HCT116 (cell line): Measurements from ENCODE around the gene CDK16. TPM values are rescaled to one million over a fixed set of nuclear protein-coding genes. Genes with fewer than 3 reads are reported as not detected.

Experiments
- ATAC-seq: fragments of 200-7000 bp; cut with Tn5 transposase; 2 replicates; pipeline ENCODE4 v1.9.1; 2020; ENCODE audit warnings: mild to moderate bottlenecking, moderate library complexity
- BruUV-seq: library from RNA; stranded (reverse); fragments of 400-500 nt; replicated peaks from 2 replicates; lab custom pipeline; 2021; lab: Mats Ljungman, UMichigan
- CTCF ChIA-PET: fragments of 300-600 bp; sonication (Branson Sonifier 250); formaldehyde crosslinking; loops from one replicate; lab custom pipeline; 2021; ENCODE audit warnings: antibody characterized with exemption; lab: Charles Lee
- POLR2A ChIA-PET: fragments of 300-600, 350-600 bp; sonication (Branson Sonifier 250); formaldehyde crosslinking; loops from one replicate; lab custom pipeline; 2021; ENCODE audit warnings: antibody characterized with exemption; lab: Charles Lee
- RAD21 ChIA-PET, 2 experiments: fragments of 300-600 bp; sonication (Branson Sonifier 250); formaldehyde crosslinking; loops; one replicate each; lab custom pipeline; 2023; ENCODE audit warnings: low total read pairs in 2 of 2; ENCODE audit not compliant: uncharacterized antibody in 2 of 2, unreplicated experiment in 2 of 2, low non-redundant PET in 1 of 2; lab: Charles Lee
- DNase-seq: peaks from one replicate; pipeline ENCODE4 v3.0.0-alpha.2; 2010; ENCODE audit warnings: low read depth, low spot score
- H2AFZ ChIP-seq: fragments of 200-600 bp; shearing (Covaris generic), sonication (generic); 2 replicates; pipeline ENCODE4 v1.6.1; 2017; ENCODE audit warnings: low read depth, mixed run types, mixed read lengths, antibody characterized with exemption, low read length; ENCODE audit not compliant: poor library complexity, severe bottlenecking
- H3K27ac ChIP-seq: 2 replicates; pipeline ENCODE4 v1.5.1; 2012; ENCODE audit warnings: low read depth, low read length
- H3K27me3 ChIP-seq: fragments of 200-600 bp; sonication (generic); 2 replicates; pipeline ENCODE4 v1.6.1; 2016; ENCODE audit warnings: mixed run types, low read length, mixed read lengths; ENCODE audit not compliant: insufficient read depth
- H3K36me3 ChIP-seq, 2 experiments: fragments of 200-500 bp in 1 of 2; fragments of 200-600 bp in 1 of 2; sonication (Bioruptor generic) in 1 of 2; sonication (generic) in 1 of 2; 2 replicates each; pipeline versions ENCODE4 v1.5.1 to v1.6.1; 2014 to 2016; ENCODE audit warnings: low read length in 2 of 2, inconsistent platforms in 1 of 2, mixed read lengths in 1 of 2, mixed run types in 1 of 2; ENCODE audit not compliant: insufficient read depth in 2 of 2, control insufficient read depth in 1 of 2
- H3K4me1 ChIP-seq, 2 experiments: fragments of 200-600 bp in 1 of 2; sonication (generic) in 1 of 2; 2 replicates each; pipeline versions ENCODE4 v1.5.1 to v1.6.1; 2012 to 2017; ENCODE audit warnings: low read length in 2 of 2, inconsistent platforms in 1 of 2, mild to moderate bottlenecking in 1 of 2, mixed read lengths in 1 of 2, mixed run types in 1 of 2, moderate library complexity in 1 of 2; ENCODE audit not compliant: insufficient read depth in 2 of 2, control insufficient read depth in 1 of 2
- H3K4me2 ChIP-seq: fragments of 200-600 bp; sonication (generic); 2 replicates; pipeline ENCODE4 v1.6.1; 2017; ENCODE audit warnings: mixed run types, low read length, mixed read lengths
- H3K4me3 ChIP-seq, 2 experiments: fragments of 200-600 bp in 1 of 2; sonication (generic) in 1 of 2; replicated peaks in 1 of 2; 2 replicates each; pipeline ENCODE4 v1.5.1; 2011 to 2016; ENCODE audit warnings: low read length in 2 of 2, control low read depth in 1 of 2, low read depth in 1 of 2, mild to moderate bottlenecking in 1 of 2, mixed read lengths in 1 of 2, mixed run types in 1 of 2
- H3K79me2 ChIP-seq: fragments of 200-600 bp; sonication (generic); 2 replicates; pipeline ENCODE4 v1.6.1; 2017; ENCODE audit warnings: mild to moderate bottlenecking, mixed run types, low read length, moderate library complexity, mixed read lengths; ENCODE audit not compliant: insufficient read depth
- H3K9ac ChIP-seq: fragments of 200-600 bp; sonication (generic); 2 replicates; pipeline ENCODE4 v1.6.1; 2016; ENCODE audit warnings: low read length, mixed read lengths
- H3K9me2 ChIP-seq: fragments of 200-600 bp; sonication (generic), shearing (Covaris generic); 2 replicates; pipeline ENCODE4 v1.6.1; 2017; ENCODE audit warnings: mixed run types, mild to moderate bottlenecking, moderate library complexity; ENCODE audit not compliant: insufficient read depth
- H3K9me3 ChIP-seq, 2 experiments: fragments of 200-500 bp in 1 of 2; fragments of 200-600 bp in 1 of 2; sonication (Bioruptor generic) in 1 of 2; sonication (generic) in 1 of 2; 2 replicates each; pipeline ENCODE4 v1.6.1; 2014 to 2017; ENCODE audit warnings: low read length in 2 of 2, mixed read lengths in 2 of 2, inconsistent platforms in 1 of 2, low read depth in 1 of 2, mild to moderate bottlenecking in 1 of 2, mixed run types in 1 of 2, moderate library complexity in 1 of 2; ENCODE audit not compliant: control insufficient read depth in 1 of 2, insufficient read depth in 1 of 2
- H4K20me1 ChIP-seq: fragments of 200-600 bp; sonication (generic), shearing (Covaris generic); 2 replicates; pipeline ENCODE4 v1.6.1; 2017; ENCODE audit warnings: mixed run types, mild to moderate bottlenecking, moderate library complexity; ENCODE audit not compliant: insufficient read depth
- CEBPB ChIP-seq: IDR thresholded peaks from 2 replicates; pipeline ENCODE4 v1.6.1; 2012; ENCODE audit warnings: low read depth
- CTCF ChIP-seq, 3 experiments: fragments of 200-600 bp in 1 of 3; sonication (generic) in 1 of 3; IDR thresholded peaks in 2 of 3; conservative IDR thresholded peaks in 1 of 3; 2 replicates each; pipeline ENCODE4 v1.5.1; 2012 to 2017; ENCODE audit warnings: low read depth in 2 of 3, low read length in 2 of 3, antibody characterized with exemption in 1 of 3, borderline replicate concordance in 1 of 3, control low read depth in 1 of 3, mild to moderate bottlenecking in 1 of 3, mixed read lengths in 1 of 3, mixed run types in 1 of 3, moderate library complexity in 1 of 3; ENCODE audit not compliant: insufficient read depth in 1 of 3
- EGR1 ChIP-seq: IDR thresholded peaks from 2 replicates; pipeline ENCODE4 v1.6.1; 2012; ENCODE audit warnings: low read depth
- ELF1 ChIP-seq: IDR thresholded peaks from 2 replicates; pipeline ENCODE4 v1.6.1; 2012; ENCODE audit warnings: low read depth, borderline replicate concordance
- EZH2 ChIP-seq: fragments of 200-600 bp; sonication (generic); IDR thresholded peaks from 2 replicates; pipeline ENCODE4 v1.6.1; 2017; ENCODE audit warnings: antibody characterized with exemption, mixed run types
- FOSL1 ChIP-seq: IDR thresholded peaks from 2 replicates; pipeline ENCODE4 v1.6.1; 2012; ENCODE audit warnings: low read depth
- JUND ChIP-seq: IDR thresholded peaks from 2 replicates; pipeline ENCODE4 v1.6.1; 2012
- MAX ChIP-seq: IDR thresholded peaks from 2 replicates; pipeline ENCODE4 v1.6.1; 2012
- POLR2A ChIP-seq: IDR thresholded peaks from 2 replicates; pipeline ENCODE4 v1.7.0; 2011; ENCODE audit warnings: borderline replicate concordance; ENCODE audit not compliant: insufficient read depth, insufficient read length; ENCODE audit errors: extremely low read depth
- SIN3A ChIP-seq: IDR thresholded peaks from 2 replicates; pipeline ENCODE4 v1.6.1; 2012; ENCODE audit warnings: low read depth
- SP1 ChIP-seq: IDR thresholded peaks from 2 replicates; pipeline ENCODE4 v1.6.1; 2012; ENCODE audit warnings: low read depth
- SRF ChIP-seq: IDR thresholded peaks from 2 replicates; pipeline ENCODE4 v1.6.1; 2012; ENCODE audit warnings: low read depth
- TCF7L2 ChIP-seq: IDR thresholded peaks from 2 replicates; pipeline ENCODE4 v1.7.0; 2011; ENCODE audit warnings: borderline replicate concordance, inconsistent platforms; ENCODE audit not compliant: insufficient read depth, insufficient read length; ENCODE audit errors: extremely low read depth
- YY1 ChIP-seq: IDR thresholded peaks from 2 replicates; pipeline ENCODE4 v1.6.1; 2011; ENCODE audit warnings: low read length, low read depth, moderate library complexity, mild to moderate bottlenecking; ENCODE audit not compliant: insufficient replicate concordance; ENCODE audit errors: extremely low read depth
- ZBTB33 ChIP-seq: IDR thresholded peaks from 2 replicates; pipeline ENCODE4 v1.6.1; 2011; ENCODE audit warnings: mild to moderate bottlenecking, low read length, moderate library complexity; ENCODE audit not compliant: insufficient replicate concordance; ENCODE audit errors: extremely low read depth
- ZFX ChIP-seq: fragments of 450-650 bp; IDR thresholded peaks from 2 replicates; pipeline ENCODE4 v1.6.1; 2017
- intact Hi-C: fragments of 100-400 bp; cut with micrococcal nuclease; formaldehyde crosslinking; loops from 2 replicates; pipeline ENCODE4 v1.10.0; 2022
- total RNA-seq: library from RNA; stranded (reverse); gene quantifications from one replicate; pipeline ENCODE4 v1.2.1, GENCODE V29; 2021; ENCODE audit not compliant: unreplicated experiment
- TF ChIP-seq, protein P1 (sequence below): IDR thresholded peaks from 2 replicates; pipeline ENCODE4 v1.6.1; 2012

Gene CDK16
- total RNA-seq, 1 experiment from 2014 or later: 131 TPM

- Histone ChIP-seq H3K36me3 (peaks cover 14 to 23% of the 10 kb centered on the region in 2 experiments), H3K4me1 (peaks cover 2 to 9% of the 10 kb centered on the region in 2 experiments; a peak in 1 of 4 replicates), H3K9me2 (no peaks in the 10 kb centered on the region), H3K4me3 (no peak overlapping the region), H3K4me2 (no peak overlapping the region), H3K9me3 (no peaks in the 10 kb centered on the region), H3K9ac (no peak overlapping the region), H2AFZ (no peak overlapping the region)
- no peak for DNase-seq
- TF ChIP-seq EGR1 (no peak), SIN3A (no peak), MAX (no peak), SP1 (no peak), ZBTB33 (no peak), CTCF (IDR thresholded peaks at IDR 0.05 in 2 of 3, conservative IDR thresholded peaks at IDR 0.05 in 1 of 3; ENCODE audit: borderline replicate concordance in 1 of 3, insufficient read depth in 1 of 3, low read depth in 2 of 3, low read length in 2 of 3) (no peak), JUND (no peak), YY1 (no peak), EZH2 (no peak), CEBPB (no peak), POLR2A (no peak), ELF1 (no peak), SRF (no peak), ZFX (no peak), FOSL1 (no peak), TCF7L2 (no peak)
- TF ChIP-seq, protein P1, sequence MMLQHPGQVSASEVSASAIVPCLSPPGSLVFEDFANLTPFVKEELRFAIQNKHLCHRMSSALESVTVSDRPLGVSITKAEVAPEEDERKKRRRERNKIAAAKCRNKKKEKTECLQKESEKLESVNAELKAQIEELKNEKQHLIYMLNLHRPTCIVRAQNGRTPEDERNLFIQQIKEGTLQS: no peak
- TF ChIP-seq, all 23 proteins: peak for 0
- Histone ChIP-seq H3K27me3 (no peaks in the 10 kb centered on the region), H3K27ac (no peak overlapping the region), H4K20me1 (no peaks in the 10 kb centered on the region), H3K79me2 (peaks cover 12% of the 10 kb centered on the region)
- ChIA-PET CTCF (no interaction called here), POLR2A (no interaction called here), RAD21 (no interaction called here)
- no TSS peak for BruUV-seq
- intact Hi-C loops: no loop called here
- ATAC-seq: no peak
Observed at GRCh38 chrX:47227334-47227583, 8.8 kb downstream of the CDK16 start.
